HTERT RPE-1 (cell line): ENCODE measurements around the gene KIAA2012.

ENCODE experiments used
- in situ Hi-C: fragments of 300-500 bp; cut with MboI; formaldehyde crosslinking; loops from 4 replicates; pipeline ENCODE4 v1.14.3; 2020; ENCODE audit warnings: low sequenced_read_pairs

The KIAA2012 gene

DNA sequence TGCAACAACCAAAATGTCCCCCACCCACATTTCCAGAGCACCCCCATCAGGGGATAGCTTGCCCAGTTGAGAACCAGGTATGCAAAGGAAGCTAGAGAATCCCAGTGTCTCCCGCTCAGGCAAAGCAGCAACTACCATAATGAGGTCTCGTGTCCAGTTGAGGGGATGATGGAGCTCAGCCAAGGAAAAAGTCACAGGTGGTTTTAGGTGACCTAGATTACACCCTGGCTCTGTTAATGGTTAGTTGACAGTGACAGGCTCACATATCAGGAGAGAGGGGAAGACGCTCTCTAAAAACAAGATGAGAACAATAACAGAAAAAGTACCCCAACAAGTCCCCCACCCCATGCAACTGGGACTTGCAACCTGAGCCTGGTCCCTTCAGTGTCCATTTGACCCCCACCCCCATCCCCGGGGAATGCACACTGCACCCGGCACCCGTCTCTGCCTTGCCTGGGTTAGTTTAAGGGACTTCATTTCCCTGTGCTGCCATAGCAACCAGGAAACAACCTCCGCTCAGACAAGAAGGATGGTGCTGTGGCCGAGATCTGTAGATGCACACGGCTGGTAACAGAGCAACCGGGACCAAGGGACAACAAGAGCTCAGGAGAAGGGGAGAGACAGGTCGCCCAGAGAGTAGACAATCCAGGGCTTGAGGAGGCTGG, at the start of gene KIAA2012:
TSS of gene KIAA2012 (plus strand) at position 519 of the 665 bp plus-strand sequence. CDS start 373 bp downstream, outside the sequence.
- in situ Hi-C loops, result no loop called here

DNA sequence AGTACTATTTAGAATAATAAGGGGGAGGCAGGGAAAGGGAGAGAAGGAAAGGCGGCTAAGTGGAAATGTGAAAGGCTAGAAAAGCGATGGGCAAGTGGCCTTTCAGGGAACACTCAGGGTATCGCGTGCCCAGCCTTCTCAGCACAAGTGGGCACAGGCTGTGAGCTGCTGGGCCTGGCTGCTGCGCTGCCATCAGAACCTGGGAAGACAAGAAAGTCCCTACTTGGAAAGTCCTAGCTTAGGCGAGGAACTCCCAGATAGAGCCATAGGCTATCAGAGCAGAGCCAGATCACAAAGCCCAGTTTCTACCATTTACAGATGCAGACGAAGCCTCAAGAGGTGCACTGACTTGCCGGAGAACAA, 49.2 kb upstream of the KIAA2012 start:
- in situ Hi-C loops, result no loop called here

DNA sequence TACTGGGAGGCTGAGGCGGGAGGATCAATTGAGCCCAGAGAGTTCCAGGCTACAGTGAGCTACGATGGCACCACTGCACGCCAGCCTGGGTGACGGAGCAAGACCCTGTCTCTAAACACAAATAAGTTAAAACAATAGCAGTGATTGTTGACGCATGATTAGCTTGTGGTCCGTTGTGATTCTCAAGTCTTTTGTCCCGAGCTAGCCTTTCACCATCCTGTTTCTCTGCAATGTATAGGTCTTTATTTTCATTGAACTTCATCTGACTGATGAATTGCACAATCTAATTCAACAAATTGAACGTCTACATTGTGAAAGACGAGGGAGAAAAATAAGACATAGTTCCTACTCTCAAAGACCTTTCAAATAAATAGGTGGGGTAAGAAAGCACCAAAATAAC, 48.2 kb upstream of the KIAA2012 start:
- in situ Hi-C loops, result no loop called here

DNA sequence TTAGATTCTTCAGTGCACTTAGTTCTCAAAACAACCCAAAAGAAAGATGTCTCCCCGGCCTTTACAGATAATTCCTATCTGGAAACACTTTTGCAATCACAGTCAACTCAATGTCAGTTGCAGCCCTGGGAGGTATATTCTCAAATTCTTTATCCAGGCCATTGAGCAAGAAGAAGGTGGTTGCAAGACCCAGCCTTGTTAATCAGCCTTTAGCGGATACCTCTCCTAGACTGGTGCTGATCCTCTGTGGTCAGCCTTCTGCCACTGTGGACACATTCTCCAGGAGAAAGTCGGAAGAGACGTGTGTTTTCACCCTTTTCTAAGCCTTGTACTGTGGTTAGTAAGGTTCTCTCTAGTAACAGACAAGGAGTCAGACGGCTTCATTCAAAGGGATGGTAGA, 47.2 kb upstream of the KIAA2012 start:
- in situ Hi-C loops, result no loop called here

DNA sequence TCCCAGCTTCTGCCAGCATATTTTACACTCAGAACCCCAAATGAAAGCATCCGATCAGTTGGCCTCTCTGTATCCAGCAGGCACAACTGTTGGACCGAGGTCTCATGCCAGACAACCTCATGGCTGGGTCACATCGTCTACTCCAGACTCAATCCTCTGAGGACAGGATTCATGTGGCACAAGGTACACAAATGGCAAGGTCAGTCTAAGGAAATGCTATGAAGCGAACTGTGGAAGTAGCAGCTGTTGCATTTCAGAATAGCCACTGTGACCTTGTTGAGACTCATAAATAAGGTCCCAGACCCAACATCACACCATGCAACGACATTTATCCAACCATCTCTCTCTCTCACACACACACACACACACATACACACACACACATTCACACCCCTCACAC, 46.5 kb upstream of the KIAA2012 start:
- in situ Hi-C loops, result no loop called here

DNA sequence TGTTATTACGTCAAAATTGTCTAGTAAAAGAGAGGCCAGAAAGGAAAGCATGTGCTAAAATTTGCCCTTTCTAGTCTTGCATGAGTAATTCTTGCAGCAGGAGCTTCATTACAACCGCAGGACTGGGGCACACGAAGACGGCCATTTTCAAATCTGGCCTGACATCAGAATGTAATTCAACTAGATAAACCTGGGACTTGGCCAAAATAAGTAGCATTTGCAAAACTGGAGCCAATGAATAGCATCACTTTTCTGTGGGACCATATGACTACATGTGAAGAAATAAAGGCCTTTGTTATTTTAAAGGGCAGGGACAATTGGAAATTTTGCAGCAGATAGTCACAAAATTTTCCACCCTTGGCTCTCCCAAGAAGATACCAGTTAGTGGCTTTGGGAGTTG, 42.4 kb upstream of the KIAA2012 start:
- in situ Hi-C loops, result no loop called here

DNA sequence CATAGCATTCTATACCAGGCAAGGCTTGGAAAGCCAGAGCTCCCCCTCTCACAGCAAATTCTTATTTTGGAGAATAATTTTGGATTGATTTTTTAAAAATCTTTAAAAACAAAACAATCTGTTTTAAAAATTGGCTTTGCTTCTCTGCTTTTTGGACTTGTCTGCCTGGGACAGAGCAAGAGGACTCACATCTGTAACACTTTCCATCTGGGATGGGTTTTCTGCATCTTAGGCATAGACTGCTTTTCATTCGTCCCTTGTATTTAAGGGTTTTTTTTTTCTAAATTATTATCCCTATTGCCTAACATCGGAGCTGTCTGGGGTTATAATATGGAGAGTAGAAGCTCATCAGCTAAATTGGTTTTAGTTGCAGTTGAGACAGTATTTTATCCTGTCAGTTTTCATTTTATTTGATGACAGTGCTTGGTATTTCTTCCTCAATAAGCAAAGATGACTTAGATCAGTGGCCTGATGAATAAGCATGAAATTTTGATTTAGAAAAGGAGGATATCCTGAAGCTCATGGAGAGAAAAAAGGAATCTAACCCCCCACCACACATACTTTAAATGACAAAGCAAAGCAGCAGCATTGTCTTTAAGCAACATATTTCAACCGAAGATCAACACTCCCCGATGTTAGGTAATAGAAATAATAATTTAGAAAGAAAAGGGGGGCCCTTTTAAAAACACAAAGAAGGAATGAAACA, 41.7 kb upstream of the KIAA2012 start:
- in situ Hi-C loops, result no loop called here

DNA sequence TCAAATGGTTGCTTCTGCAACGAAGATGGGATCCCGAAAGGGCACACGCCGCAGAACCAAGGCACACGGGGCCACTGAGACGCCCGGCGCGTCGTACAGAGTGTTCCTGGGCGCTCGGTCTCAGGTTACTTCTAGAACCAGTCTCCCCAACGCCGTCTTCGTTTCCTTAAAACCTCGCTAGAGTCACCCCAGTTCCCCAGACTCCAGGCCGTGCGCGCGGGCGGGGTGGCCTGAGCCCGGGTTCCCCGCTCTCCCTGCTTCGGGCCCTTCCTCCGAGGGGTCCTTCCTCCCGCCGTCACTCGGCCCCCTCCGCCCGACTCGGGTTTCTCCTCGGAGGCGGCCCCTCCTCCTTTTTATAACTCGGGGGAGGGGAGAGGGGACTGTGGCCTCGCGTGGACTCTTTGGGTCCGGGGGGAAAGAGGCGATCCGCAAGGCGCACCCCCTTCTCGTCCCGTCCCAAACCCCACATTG, 40.2 kb upstream of the KIAA2012 start:
- in situ Hi-C loops, result no loop called here

DNA sequence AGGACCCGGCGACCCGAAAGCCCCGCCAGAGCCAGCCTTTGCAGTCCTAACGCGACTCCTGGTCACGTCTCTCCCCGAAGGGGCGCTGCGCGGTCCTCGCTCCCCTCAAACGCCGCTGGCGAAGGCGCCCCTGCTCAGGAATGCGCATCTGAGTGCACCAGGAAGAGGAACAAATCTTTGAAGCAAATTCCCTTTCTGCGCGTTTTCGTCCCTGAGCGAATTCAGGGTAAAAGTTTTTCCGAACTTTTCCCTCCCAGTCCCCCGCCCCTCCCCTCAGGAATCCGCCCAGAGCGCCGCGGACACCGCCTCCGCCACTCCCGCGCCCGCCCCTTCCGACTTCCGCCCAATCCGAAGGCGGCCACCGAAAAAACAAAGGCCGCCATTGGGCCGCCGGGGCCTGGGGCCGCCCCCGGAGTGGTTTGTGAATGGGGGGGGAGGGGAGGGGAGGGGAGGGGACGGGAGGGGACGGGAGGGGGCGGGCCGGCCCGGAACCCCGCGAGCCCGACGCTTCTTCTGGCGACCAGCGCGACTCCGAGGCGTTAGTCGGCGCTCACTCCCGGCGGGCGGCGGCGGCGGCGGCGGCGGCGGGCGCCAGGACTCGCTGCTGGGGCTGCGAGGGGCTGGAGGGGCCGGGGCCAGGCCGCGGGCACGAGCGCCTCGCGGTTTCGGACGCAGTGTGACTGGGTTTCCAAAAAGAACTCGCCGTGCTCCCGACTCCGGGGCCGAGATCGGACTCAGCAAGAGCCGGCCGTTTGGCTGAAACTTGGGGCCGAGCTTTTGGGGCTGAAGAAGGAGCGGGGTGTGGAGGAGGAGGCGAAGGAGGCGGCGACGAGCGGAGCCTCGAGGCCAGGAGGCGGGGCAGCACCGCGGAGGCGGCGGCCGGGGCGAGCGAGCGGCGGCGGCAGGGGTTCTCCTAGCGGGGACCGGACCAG, 39.5 kb upstream of the KIAA2012 start, which contains the start of gene FZD7:
TSS of gene FZD7 (plus strand) at position 539 of the 932 bp plus-strand sequence. CDS start 793 bp downstream, outside the sequence.
- in situ Hi-C loops, result no loop called here

DNA sequence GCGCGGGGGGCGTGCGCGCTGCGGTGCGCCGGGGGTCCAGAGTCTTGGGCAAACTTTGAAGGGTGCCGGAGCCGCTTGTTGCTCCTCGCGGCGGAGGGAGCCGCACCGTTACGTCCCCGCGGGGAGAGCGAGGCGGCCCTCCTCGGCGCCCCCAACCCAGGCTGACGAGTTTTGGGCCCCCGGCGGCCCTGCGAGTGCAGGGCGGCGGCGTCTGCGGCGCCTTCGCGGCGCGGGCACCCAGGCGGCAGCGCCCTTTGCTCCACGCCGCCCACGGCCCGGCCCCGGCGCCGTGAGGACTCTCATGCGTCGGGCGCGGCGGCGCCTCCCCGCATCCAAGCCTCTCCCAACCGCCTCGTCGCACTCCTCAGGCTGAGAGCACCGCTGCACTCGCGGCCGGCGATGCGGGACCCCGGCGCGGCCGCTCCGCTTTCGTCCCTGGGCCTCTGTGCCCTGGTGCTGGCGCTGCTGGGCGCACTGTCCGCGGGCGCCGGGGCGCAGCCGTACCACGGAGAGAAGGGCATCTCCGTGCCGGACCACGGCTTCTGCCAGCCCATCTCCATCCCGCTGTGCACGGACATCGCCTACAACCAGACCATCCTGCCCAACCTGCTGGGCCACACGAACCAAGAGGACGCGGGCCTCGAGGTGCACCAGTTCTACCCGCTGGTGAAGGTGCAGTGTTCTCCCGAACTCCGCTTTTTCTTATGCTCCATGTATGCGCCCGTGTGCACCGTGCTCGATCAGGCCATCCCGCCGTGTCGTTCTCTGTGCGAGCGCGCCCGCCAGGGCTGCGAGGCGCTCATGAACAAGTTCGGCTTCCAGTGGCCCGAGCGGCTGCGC, 38.6 kb upstream of the KIAA2012 start:
- in situ Hi-C loops, result no loop called here

DNA sequence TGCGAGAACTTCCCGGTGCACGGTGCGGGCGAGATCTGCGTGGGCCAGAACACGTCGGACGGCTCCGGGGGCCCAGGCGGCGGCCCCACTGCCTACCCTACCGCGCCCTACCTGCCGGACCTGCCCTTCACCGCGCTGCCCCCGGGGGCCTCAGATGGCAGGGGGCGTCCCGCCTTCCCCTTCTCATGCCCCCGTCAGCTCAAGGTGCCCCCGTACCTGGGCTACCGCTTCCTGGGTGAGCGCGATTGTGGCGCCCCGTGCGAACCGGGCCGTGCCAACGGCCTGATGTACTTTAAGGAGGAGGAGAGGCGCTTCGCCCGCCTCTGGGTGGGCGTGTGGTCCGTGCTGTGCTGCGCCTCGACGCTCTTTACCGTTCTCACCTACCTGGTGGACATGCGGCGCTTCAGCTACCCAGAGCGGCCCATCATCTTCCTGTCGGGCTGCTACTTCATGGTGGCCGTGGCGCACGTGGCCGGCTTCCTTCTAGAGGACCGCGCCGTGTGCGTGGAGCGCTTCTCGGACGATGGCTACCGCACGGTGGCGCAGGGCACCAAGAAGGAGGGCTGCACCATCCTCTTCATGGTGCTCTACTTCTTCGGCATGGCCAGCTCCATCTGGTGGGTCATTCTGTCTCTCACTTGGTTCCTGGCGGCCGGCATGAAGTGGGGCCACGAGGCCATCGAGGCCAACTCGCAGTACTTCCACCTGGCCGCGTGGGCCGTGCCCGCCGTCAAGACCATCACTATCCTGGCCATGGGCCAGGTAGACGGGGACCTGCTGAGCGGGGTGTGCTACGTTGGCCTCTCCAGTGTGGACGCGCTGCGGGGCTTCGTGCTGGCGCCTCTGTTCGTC, 37.7 kb upstream of the KIAA2012 start:
- in situ Hi-C loops, result no loop called here

DNA sequence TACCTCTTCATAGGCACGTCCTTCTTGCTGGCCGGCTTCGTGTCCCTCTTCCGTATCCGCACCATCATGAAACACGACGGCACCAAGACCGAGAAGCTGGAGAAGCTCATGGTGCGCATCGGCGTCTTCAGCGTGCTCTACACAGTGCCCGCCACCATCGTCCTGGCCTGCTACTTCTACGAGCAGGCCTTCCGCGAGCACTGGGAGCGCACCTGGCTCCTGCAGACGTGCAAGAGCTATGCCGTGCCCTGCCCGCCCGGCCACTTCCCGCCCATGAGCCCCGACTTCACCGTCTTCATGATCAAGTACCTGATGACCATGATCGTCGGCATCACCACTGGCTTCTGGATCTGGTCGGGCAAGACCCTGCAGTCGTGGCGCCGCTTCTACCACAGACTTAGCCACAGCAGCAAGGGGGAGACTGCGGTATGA, 37.1 kb upstream of the KIAA2012 start:
- in situ Hi-C loops, result no loop called here

DNA sequence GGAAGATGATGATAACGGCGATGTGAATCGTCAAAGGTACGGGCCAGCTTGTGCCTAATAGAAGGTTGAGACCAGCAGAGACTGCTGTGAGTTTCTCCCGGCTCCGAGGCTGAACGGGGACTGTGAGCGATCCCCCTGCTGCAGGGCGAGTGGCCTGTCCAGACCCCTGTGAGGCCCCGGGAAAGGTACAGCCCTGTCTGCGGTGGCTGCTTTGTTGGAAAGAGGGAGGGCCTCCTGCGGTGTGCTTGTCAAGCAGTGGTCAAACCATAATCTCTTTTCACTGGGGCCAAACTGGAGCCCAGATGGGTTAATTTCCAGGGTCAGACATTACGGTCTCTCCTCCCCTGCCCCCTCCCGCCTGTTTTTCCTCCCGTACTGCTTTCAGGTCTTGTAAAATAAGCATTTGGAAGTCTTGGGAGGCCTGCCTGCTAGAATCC, 36.4 kb upstream of the KIAA2012 start:
- in situ Hi-C loops, result no loop called here

DNA sequence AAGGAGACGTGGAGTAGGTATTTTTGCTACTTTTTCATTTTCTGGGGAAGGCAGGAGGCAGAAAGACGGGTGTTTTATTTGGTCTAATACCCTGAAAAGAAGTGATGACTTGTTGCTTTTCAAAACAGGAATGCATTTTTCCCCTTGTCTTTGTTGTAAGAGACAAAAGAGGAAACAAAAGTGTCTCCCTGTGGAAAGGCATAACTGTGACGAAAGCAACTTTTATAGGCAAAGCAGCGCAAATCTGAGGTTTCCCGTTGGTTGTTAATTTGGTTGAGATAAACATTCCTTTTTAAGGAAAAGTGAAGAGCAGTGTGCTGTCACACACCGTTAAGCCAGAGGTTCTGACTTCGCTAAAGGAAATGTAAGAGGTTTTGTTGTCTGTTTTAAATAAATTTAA, 36.0 kb upstream of the KIAA2012 start:
- in situ Hi-C loops, result no loop called here

DNA sequence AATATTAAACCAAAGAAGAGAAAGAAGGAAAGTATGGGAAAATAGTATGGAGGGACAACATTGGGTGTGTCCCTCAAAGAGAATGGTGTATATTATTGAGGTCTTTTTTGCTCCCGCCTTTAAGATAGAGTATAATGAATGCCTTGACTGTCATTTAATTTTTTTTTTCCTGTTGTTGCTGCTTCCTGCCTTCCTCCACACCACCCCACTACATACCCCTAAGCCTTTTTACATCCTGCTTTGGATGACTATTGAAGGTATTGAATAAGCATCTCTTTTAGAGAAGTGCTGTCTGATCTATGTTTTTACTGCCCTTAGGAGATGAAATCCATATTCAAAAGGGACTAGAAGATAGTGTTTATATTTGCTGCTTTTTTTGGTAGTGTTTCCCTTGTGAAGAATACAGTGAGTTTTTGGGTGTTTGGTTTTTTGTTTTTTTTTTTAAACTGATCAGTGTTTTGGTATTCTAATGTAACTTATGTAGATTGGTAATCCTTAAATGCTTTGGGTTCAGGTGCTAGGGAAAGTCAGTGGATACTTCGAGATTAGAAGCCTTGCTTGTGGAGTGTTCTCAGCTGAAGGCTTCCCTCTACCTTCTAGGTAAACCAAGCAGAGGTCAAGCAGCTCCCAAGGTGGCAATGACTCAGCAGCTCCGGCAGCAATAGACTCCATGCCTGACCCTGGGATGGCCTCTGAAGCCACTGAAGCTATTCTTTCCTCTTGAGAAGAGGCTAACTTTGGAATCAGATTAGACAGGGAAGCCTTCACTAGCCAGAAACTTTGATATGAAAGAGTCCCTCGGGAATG, 34.4 kb upstream of the KIAA2012 start:
- in situ Hi-C loops, result no loop called here

DNA sequence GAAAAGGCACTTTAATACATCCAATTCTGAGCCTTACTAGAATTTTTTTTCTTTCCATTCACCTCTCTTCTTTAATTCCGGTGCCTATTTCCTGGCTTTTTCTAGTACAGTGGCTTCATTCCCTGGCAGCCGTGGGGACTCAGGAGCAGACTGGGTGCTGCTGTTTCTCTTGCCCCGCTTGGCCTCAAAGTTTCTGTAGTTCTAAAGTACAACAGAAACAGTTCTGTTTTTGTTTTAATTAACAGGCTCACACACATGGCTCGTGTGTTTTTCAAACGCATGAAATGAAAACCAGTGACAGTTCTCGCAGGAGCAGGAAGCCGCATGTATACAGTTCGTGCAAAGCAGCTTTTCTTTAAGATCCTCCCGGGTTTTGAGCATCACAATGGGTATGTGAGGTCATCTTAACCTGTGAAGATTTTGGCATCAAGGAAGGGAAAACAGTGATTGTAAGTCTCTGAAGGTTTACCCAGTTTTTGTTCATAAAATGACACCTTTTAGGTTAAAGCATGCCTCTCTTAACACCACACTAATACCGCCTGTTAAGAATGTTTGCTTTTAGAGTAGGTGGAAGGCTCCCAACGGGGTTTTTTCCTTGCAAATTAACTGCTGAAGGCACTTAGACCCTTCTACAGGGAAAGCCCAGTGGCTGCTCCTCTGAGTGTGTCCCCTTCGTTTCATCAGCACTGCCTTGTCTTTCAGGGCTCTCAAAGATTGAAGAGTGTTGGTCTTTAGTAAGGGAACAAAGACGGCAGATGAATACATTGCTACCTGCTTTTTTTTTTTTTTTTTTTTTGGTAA, 33.6 kb upstream of the KIAA2012 start:
- in situ Hi-C loops, result no loop called here

DNA sequence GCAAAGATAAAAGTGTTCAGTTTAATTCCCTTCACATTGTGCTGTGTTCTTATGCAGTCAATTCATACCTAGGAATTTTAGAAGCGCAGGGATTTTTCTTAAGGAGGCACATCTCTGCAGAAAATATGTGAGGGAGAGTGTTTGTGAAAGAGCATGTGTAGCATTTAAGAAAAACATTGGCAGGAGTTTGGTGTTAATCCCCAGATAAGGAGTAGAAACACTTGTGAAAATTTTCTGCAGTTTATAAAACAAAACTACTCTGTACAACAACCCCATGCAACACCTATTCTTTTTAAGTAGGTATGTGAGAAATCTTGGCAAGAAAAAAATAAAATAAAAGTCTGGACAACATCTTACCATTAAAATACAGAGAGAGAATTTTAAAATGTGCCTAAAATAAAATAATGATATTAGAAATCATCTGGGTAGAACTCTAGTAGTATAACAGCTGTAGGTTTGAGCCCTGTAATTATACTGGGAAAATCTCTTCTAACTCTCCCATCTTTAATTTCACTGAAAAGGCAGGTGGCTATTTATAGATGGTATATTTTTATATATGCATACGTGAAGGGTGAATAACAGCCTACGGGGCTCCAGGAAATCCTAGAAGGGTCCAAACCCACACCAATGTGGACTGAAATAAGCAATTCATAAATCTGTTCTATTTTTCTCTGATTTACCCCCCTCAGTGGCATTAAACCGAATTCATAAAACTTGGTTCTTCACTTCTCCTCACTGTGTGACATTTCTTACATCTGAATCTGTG, 32.8 kb upstream of the KIAA2012 start:
- in situ Hi-C loops, result no loop called here
